DOHH2 (cell line): Measurements from ENCODE around the gene CTCF.

Experiments used
- CTCF ChIP-seq: fragments of 200-600 bp; sonication (generic); IDR thresholded peaks from one replicate; pipeline ENCODE4 v1.5.1; 2014; ENCODE audit warnings: antibody characterized with exemption, mild to moderate bottlenecking, low read depth, low read length; ENCODE audit not compliant: poor library complexity, severe bottlenecking
- EZH2phosphoT487 ChIP-seq: fragments of 200-600 bp; sonication (generic); IDR thresholded peaks from 2 replicates; pipeline ENCODE4 v1.6.1; 2017; ENCODE audit warnings: borderline replicate concordance, mild to moderate bottlenecking, antibody characterized with exemption, low read length, moderate library complexity, mixed read lengths

GRCh38 chr16:67526149-67526791 lies 36.1 kb upstream of the CTCF start:
- TF ChIP-seq CTCF (no peak), EZH2phosphoT487 (no peak)
